DMS79 (cell line): ENCODE results near the gene DNAJB2.
"Not testable (repeated sequence)": the region's sequence is repeated elsewhere in the genome, so short reads cannot be mapped to it uniquely, and the experiment has no call there.

Source experiments
- DNase-seq: peaks from one replicate; lab custom pipeline; 2025; lab: John Stamatoyannopoulos, UW

DNAJB2 gene

DNA sequence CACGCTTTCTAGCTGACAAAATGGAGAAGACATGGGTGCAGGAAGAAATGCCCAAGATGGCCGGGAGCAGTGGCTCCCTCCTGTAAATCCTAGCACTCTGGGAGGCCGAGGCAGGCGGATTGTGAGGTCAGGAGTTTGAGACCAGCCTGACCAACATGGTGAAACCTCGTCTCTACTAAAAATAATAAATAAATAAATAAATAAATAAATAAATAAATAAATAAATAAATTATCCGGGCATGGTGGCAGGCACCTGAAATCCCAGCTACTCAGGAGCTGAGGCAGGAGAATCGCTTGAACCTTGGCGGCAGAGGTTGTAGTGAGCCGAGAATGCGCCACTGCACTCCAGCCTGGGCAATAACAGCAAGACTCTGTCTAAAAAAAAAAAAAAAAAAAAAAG lies 20.2 kb upstream of the DNAJB2 start:
- DNase-seq = not testable (repeated sequence)

DNA sequence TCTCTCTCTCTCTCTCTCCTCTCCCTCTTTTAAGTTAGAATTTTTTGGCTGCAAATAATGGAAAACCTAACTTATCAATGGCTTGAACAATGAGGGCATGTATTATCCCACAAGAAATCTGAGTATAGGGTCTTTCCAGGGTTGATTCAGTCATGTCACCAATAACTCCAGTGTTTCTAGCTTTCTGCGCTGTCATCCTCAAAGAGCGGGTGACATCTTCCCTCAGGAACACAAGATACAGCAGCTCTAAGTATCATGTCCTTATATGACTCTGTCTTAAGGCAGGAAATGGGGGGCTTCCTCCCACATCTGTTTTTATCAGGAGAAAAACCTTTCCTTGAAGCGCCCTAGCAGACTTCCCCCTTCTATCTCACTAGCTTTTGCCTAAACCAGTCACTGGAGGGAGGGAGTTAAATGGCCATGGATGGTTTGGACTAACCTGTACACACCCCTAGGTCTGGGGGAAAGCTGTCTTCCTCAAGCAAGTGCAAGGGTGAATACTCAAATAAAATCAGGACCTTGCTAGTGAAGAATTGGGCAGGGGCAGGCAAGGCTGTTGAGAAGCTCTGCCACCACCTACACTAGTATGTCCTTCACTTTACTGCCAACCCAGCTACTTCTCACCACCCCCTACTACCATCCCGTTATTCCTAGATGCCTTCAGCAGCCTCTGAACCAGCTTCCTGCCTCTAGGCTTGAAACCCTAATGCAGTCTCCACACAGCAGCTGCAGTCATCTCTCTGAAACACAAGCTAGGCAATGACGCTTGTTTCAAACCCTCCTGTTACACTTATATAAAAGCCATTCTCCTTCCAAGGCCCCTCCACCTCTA lies 17.9 kb upstream of the DNAJB2 start:
- DNase-seq = no peak

DNA sequence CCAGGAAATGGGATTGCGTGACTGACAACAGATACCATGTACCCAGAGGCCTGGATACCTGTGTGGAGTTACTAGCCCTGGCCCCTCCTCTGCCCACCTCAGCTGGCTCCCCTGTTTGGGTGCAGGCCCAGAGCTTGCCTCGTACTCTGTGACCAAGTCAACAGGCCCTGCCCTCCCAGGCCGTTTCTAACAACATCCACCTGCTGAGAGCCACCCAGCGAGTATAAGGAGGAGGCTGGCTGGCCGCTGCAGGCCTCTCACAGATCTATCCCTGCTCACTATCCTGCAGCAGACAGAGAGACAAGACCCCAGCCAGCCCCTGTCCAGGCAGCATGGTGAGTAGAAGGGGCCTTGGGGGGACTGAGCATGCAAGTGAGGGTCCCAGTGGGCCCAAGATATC lies 12.9 kb upstream of the DNAJB2 start:
- DNase-seq = no peak

DNA sequence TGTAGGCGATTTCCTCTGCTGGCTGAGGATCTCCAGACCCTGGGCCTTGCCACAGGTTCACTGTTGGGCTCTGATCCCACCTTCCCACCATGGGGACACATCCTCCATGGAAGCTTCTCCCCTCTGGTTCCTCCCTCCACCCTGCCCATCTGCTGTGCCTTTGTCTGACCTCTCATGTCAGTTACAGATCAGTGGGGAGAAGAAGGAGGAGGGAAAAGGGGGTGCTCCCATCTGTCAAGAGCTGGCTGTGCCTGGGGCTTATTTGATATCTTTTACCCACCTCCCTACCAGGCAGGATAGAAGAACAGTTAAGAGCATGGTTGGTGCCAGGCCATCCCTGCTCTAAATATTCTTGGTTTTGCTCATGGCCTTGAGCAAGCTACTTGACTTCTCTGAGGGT lies 12.3 kb upstream of the DNAJB2 start:
- no peak for DNase-seq

DNA sequence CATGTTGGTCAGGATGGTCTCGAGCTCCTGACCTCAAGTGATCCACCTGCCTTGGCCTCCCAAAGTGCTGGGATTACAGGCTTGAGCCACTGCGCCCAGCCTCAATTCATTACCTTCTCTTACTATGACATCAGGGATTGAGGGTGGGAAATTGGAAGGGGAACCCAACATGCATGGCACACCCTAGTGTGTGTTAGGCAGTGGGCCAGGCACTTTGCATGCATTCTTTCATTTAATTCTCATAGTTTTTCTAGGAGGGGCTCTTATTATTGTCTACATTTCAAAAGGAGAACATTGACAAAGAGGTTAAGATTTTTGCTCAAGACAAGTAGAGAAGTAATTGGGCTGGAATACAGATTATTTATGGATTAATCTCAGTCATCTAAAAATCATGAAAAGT lies 10.9 kb upstream of the DNAJB2 start:
- DNase-seq = no peak

DNA sequence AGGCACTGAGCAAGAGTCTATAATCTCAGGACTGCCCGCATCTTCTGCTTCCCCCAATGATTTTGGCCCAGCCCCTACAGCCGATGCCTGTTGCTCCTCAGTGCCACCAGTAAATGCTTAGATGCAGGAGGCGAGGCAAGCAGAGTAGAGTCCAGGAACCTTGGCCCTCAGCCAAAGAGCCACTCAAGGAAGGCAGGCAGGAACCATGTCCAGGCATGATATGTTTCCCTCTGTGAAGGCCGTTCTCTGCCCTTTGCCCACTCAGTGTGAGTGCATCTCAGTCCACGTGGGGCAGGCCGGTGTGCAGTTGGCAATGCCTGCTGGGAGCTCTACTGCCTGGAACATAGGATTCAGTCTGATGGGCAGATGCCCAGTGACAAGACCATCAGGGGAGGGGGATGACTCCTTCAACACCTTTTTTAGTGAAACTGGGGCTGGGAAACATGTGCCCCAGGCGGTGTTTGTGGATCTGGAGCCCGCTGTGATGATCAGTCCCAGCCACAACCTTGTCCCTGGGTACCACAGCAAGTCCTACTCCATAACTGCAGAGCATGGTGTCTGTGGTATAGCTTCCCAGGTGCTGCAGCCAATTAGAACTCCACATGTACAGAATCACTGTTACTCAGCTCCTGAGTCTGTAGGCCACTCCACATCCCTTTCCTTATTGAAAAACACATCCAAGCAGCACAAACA lies 9.7 kb upstream of the DNAJB2 start:
- DNase-seq = peak; percentile 58

DNA sequence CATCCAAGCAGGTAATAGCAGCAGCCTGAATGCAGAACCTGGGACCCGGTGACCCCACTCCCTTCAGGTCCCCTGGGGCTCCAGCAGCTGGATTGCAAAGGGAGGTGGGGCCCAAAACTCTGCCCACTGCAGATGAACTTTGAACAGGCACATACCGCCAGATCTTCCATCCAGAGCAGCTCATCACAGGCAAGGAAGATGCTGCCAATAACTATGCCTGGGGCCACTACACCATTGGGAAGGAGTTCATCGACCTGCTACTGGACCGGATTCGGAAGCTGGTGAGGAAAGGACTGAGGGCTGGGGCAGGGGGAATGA lies 9.2 kb upstream of the DNAJB2 start:
- DNase-seq = no peak

DNA sequence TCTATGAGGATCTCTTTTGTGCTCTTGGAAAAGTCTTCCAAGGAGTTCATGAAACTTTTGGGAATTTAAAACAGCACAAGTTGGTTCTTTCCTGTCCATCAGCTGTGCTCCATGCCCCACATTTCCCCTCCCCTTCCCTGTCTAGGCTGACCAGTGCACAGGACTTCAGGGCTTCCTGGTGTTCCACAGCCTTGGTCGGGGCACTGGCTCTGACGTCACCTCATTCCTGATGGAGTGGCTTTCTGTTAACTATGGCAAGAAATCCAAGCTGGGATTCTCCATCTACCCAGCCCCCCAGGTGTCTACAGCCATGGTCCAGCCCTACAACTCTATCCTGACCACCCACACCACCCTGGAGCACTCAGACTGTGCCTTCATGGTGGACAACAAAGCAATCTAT lies 8.1 kb upstream of the DNAJB2 start:
- no peak for DNase-seq

DNA sequence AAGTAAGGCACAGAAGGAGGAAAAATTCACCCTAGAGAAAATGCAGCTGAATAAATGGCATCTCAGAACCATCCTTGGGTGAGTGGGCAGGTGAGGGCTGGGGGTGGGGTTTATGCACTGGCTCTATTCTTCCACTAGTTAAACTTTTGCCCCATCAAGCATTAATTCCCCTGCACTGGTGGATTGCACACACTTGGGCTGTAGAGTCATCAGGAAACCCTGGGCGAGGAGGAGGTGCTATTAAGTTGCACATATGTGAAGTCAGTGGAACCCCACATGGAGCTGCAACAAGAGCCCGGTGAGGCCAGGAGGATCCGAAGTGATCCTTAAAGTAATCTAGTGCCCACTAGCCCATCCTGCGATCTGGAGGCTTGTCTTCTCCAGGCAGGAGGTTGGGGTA lies 6.8 kb upstream of the DNAJB2 start:
- DNase-seq = no peak

DNA sequence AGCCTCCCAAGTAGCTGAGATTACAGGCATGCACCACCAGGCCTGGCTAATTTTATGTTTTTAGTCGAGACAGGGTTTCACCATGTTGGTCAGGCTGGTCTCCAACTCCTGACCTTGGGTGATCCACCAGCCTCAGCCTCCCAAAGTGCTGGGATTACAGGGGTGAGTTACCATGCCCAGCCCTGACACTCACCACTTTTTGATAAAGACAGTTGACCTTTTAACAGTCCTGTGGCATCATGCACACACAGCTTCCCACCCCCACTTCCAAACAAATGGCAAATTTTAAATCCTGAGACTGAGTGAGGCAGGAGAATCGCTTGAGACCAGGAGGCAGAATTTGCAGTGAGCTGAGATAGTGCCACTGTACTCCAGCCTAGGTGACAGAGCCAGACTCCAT lies 6.2 kb upstream of the DNAJB2 start:
- no peak for DNase-seq

DNA sequence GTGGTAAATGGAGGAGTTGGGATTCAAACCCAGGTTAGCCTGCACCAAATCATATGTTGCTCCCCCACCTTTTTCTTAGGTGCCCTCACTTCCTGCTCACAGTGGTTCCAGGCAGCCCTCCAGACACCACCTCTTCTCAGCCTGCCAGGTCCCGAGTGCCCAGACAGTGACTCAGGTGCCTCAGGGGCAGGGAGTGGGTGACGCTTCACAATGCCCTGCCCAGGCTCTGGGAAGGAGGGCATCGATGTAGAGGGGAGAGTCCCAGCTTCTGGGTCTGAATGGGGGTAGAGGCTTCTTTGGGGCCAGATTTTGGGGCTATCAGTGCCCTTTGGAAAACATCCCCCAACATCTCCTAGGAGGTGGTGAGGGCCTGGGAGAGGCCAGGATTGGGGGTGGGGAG lies 5.2 kb upstream of the DNAJB2 start:
- no peak for DNase-seq

DNA sequence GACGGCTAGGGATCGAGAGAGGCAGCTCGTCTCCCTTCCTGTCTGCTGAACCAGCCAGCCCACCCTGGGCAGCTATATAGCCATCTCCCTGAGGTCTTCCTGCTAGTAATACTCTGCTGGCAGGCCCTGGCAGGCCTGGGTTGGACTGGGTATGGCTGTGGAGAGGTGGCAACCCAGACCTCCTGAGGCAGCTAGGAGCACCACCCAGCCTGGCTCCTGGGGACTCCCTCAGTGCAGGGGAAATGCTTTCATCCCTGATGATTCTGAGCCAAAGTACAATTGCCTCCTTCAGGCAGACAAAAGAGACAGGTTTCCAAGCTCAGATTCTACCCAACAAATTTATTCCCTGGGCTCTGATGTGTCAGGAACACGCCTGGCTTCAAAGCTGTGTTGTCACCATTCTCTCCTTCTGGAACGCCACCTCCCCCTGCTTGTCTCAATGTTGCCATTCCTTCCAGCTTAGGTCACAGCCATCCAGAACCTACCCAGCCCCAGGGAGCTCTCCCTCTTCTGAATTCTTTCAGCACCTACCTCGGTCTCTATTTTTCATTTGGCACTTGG lies 4.7 kb upstream of the DNAJB2 start:
- DNase-seq = no peak

DNA sequence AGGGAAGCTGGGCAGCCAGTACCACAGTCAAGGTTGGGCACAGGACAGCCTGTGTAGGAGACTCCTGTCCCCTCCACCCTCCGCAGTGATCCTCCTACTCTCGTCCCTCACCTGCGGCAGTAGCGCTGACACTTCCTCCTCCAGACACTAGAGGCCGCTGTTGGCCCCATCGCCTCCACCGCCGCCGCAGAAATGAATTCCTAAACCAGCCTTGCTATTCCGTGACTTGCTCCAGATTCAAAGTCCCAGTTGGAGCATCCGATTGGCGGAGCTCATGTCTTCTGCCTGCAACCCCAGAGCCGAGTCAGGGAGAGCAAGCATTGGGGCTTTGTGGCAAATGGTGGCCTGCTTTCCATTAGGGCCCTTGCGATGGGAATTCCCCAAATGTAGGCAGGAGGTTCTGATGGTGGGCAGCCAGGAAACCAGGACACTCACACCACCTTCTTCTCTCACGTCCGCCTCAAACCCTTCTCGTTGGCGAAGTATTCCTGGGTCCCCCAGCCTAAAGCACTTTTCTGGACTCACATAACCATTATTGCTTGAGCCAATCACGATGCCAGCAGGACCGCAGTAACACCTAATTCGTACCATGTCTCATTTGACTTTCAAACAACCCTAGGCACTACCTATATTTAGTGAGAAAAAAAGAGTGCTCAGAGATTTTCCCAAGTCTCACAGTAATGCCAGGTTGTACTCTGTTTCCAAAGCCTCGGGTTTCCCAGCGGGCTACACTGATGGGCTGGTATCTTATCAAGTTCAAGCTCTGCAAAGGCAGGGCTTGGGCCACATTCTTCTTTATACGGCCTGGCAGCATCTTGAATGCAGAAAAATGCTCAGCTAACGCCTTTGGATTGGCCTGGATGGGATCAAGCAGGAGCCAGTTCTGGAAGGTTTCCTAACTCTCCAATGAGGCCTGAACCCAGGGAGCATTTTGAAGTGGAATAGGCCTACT lies 1.2 kb upstream of the DNAJB2 start:
- peak; percentile 48 for DNase-seq

DNA sequence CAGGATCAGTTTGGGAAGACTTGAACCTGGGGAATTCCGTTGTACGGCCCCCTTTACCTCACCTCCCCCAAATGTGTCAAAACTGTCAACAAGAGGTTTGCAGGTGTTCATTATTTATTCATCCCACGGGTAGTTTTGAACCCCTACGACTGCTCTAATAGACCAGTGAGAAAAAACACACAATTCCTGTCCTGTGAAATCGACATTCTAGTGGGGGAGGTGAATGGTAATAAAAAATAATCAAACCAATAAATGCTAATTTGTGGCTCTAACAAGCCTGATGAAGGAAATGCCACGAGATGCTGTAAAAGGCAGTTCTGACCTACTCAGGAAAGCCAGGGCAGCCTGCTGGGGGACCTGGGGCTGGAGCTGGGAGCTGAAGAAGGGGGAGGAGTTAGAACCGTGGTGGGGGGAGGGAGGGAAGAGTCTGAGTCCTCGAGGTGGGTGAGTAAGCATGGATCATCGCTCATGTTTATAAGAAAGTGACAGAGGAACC lies 463 bp upstream of the DNAJB2 start:
- DNase-seq = no peak

DNA sequence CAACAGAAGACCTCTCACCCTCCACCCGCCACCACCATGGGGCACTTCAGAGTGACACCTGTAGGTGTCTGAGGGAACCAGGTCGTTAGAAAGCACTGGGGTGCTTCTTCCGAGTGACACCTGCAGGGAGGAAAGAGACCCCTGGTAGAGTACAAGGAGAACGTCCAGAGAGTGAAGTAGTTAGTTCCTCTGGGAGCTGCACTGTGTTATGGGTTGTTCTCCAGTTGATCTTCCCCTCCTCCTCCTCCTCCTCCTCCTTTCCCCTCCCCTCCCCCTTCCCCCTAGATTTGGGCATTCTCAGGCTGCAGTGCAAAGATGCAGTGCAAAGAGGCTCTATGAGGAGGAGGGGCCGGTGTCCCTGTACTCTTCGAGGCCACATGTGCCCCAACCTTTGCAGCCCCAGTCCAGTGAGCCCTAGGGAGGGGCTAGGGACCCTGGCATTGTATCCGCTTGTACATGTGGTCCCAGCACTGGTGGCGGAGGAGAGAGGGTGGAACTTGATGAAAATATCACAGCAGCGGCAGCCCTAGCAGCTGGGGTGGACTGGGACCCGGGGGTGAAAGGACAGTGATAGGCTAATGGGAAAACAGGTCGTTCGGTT lies 850 bp downstream of the DNAJB2 start:
- no peak for DNase-seq

DNA sequence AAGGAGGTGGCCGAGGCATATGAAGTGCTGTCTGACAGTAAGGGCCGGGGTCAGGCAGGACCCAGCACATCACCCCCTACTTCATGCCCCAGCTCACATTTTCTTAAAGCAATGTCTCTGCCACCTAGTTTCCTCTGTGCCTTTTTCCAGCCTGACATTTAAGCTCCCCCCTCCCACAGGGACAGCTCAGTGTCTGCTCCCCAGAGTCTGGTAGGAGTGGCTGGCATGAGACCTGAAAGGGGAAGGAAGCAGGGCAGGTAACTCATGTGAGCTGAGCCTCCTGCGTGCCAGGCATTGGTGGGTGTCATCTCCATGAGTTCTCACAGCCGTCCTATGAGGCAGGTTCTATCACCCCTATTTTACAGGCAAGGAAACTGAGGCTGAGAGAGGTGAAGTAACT lies 1.5 kb downstream of the DNAJB2 start:
- DNase-seq = no peak

DNA sequence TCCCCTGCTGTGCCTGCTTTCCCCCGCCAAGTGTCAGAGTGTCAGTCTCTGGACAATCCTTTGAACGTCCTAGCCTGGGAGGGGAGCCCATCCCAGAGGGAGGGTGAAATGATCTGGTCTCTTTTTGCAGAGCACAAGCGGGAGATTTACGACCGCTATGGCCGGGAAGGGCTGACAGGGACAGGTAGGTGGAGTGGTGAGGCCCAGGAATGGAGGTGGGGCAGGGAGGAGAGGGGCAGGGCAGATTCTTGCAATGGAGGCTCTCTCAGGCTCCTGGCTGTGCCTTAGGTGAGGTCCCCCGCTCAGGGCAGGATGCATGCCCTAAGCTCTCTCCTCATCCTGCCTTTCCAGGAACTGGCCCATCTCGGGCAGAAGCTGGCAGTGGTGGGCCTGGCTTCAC lies 2.4 kb downstream of the DNAJB2 start:
- DNase-seq = no peak

DNA sequence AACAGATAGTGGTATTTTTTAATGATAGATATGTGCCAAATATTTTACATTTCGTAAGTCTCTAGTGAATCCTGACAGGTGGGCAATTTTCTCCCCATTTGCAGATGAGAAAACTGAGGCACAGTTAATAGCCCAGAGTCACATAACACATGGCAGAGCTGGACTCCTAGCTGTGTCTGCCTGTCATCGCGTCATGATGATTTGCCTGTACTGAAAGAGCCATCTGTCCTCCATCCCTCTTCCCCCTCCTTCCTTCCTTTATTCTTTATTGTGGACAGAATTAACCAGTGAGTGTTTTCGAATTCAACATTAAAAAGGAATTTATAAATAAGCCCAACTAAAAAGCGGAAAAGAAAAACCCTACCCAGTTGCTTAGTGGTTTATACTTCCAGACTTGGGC lies 3.2 kb downstream of the DNAJB2 start:
- DNase-seq = no peak

DNA sequence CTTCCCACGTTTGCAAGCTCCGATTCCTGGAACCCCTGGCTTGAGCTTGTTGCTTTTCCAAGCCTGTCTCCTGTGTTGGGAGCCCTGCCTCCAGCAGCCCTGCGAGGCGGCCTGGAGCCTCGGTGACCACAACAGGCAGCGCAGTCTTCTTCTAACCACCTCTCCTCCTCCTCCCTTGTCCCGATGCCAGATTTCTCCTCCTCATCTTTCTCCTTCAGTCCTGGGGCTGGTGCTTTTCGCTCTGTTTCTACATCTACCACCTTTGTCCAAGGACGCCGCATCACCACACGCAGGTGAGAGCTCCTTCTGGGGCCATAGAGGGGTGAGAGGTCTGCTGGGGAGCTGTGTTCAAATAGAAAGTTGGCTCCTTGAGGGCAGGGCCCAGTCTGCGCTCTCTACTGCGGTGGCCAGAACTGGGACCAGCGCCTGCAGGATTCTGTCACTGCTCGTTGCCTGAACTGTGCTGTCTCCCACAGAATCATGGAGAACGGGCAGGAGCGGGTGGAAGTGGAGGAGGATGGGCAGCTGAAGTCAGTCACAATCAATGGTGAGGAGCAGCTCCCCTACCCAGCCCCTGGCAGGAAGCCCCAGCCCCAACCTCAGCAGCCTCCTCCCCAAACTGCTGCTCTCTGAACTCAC lies 3.9 kb downstream of the DNAJB2 start:
- no peak for DNase-seq

DNA sequence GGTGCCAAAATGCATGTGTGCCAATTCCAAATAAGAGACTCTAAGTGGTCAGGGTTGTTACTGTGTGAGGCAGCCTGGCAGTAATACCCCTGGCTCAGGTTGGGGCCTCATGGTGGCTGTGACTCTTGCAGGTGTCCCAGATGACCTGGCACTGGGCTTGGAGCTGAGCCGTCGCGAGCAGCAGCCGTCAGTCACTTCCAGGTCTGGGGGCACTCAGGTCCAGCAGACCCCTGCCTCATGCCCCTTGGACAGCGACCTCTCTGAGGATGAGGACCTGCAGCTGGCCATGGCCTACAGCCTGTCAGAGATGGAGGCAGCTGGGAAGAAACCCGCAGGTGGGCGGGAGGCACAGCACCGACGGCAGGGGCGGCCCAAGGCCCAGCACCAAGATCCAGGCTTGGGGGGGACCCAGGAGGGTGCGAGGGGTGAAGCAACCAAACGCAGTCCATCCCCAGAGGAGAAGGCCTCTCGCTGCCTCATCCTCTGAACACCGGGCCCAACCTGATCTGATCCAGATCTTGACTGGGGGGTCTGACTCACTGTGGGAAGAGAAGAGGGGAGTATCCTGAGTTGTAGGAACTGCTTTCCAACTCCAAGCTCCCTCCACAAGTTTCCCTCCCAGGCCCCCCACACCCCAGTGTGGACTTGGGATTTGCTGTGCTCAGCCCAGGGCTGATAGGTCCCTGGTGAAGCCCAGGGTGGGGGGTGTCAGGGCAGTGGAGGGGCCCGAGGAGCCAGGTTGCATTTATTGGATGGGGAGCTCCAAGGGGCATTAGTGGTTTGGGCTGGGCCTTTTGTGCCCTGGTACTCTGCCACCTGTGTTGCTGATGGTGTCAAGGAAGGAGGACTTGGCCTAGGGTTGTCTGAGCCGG lies 5.6 kb downstream of the DNAJB2 start:
- no peak for DNase-seq
